HepG2 (cell line): ENCODE data around the gene THAP3. TPM values are rescaled to one million over a fixed set of nuclear protein-coding genes. Genes with fewer than 3 reads are reported as not detected.
A peak's percentile ranks its signal among the peaks of the same experiment; 100 is the strongest.

Experiments used
- HNF4A ChIP-seq: sonication (generic); formaldehyde crosslinking; IDR thresholded peaks from 2 replicates; pipeline ENCODE4 v1.4.0; 2020; ENCODE audit warnings: missing genetic modification reagents
- ISX ChIP-seq: sonication (generic); formaldehyde crosslinking; conservative IDR thresholded peaks from 2 replicates; pipeline ENCODE4 v1.5.0; 2020; ENCODE audit warnings: missing genetic modification reagents
- MTA3 ChIP-seq: sonication (generic); formaldehyde crosslinking; IDR thresholded peaks from 2 replicates; pipeline ENCODE4 v1.4.0; 2020; ENCODE audit warnings: missing genetic modification reagents
- NPAS2 ChIP-seq: sonication (generic); formaldehyde crosslinking; IDR thresholded peaks from 2 replicates; pipeline ENCODE4 v1.8.0; 2022; ENCODE audit warnings: mild to moderate bottlenecking, missing genetic modification reagents, borderline replicate concordance
- NRL ChIP-seq: sonication (generic); formaldehyde crosslinking; IDR thresholded peaks from 2 replicates; pipeline ENCODE4 v1.5.0; 2020; ENCODE audit warnings: missing genetic modification reagents, mild to moderate bottlenecking, moderate library complexity, borderline replicate concordance
- PAX8 ChIP-seq: sonication (generic); formaldehyde crosslinking; IDR thresholded peaks from 2 replicates; pipeline ENCODE4 v1.8.0; 2022; ENCODE audit warnings: mild to moderate bottlenecking, missing genetic modification reagents, borderline replicate concordance
- RBAK ChIP-seq: sonication (generic); formaldehyde crosslinking; IDR thresholded peaks from 2 replicates; pipeline ENCODE4 v1.5.1; 2020; ENCODE audit warnings: mild to moderate bottlenecking, missing genetic modification reagents
- SETDB1 ChIP-seq: sonication (generic); formaldehyde crosslinking; IDR thresholded peaks from 2 replicates; pipeline ENCODE4 v1.5.1; 2020; ENCODE audit warnings: missing genetic modification reagents, mild to moderate bottlenecking, borderline replicate concordance
- SP1 ChIP-seq, 2 experiments: fragments of 450-650 bp in 1 of 2; sonication (generic) in 1 of 2; formaldehyde crosslinking in 1 of 2; IDR thresholded peaks; 2 replicates each; pipeline versions ENCODE4 v1.4.0 to v1.6.1; 2016 to 2020; ENCODE audit warnings: missing genetic modification reagents in 1 of 2
- ZFX ChIP-seq: sonication (generic); formaldehyde crosslinking; IDR thresholded peaks from 2 replicates; pipeline ENCODE4 v1.4.0; 2020; ENCODE audit warnings: mild to moderate bottlenecking, low read depth, missing genetic modification reagents, moderate library complexity
- ZMYM2 ChIP-seq: sonication (generic); formaldehyde crosslinking; IDR thresholded peaks from 2 replicates; pipeline ENCODE4 v1.8.0; 2022; ENCODE audit warnings: mild to moderate bottlenecking, missing genetic modification reagents
- ZNF530 ChIP-seq: sonication (generic); formaldehyde crosslinking; IDR thresholded peaks from 2 replicates; pipeline ENCODE4 v1.5.0; 2020; ENCODE audit warnings: low read depth, mild to moderate bottlenecking, missing genetic modification reagents
- ZNF7 ChIP-seq: IDR thresholded peaks from 2 replicates; pipeline ENCODE4 v1.6.1; 2016; ENCODE audit warnings: missing biosample characterization, missing genetic modification reagents
- ZNF746 ChIP-seq: sonication (generic); formaldehyde crosslinking; IDR thresholded peaks from 2 replicates; pipeline ENCODE4 v1.8.0; 2022; ENCODE audit warnings: mild to moderate bottlenecking, missing genetic modification reagents
- polyA plus RNA-seq, 8 experiments: library from polyadenylated mRNA; depleted of rRNA in 3 of 8; stranded (reverse) in 7 of 8; unstranded in 1 of 8; fragments of >200 nt; fragmentation: Illumina TruSeq in 4 of 8; extraction: Trizol in 4 of 8; gene quantifications; 2 replicates each; pipeline versions ENCODE4 v1.2.1 to v1.2.3, GENCODE V29; 2011 to 2016; ENCODE audit warnings: low read depth in 4 of 8, missing spikeins in 1 of 8, mixed read lengths in 1 of 8; ENCODE audit not compliant: insufficient read depth in 1 of 8
- total RNA-seq, 5 experiments: library from RNA; depleted of rRNA; stranded (reverse); fragments of >200 nt; fragmentation: Illumina TruSeq; extraction: Trizol; gene quantifications; 2 replicates each; pipeline ENCODE4 v1.2.3, GENCODE V29; 2016; ENCODE audit warnings: low read depth in 1 of 5
- TF ChIP-seq, protein P1 (sequence below): sonication (generic); formaldehyde crosslinking; IDR thresholded peaks from 2 replicates; pipeline ENCODE4 v1.4.0; 2020; ENCODE audit warnings: mild to moderate bottlenecking, low read depth, missing genetic modification reagents
- TF ChIP-seq, protein P2 (sequence below): sonication (generic); formaldehyde crosslinking; conservative IDR thresholded peaks from 2 replicates; pipeline ENCODE4 v1.4.0; 2020; ENCODE audit warnings: missing genetic modification reagents
- TF ChIP-seq, protein P3 (sequence below): sonication (generic); formaldehyde crosslinking; IDR thresholded peaks from 2 replicates; pipeline ENCODE4 v1.4.0; 2020; ENCODE audit warnings: missing genetic modification reagents
- TF ChIP-seq, protein P4 (sequence below): sonication (generic); formaldehyde crosslinking; IDR thresholded peaks from 2 replicates; pipeline ENCODE4 v1.4.0; 2020; ENCODE audit warnings: missing genetic modification reagents
- TF ChIP-seq, protein P5 (sequence below): sonication (generic); formaldehyde crosslinking; IDR thresholded peaks from 2 replicates; pipeline ENCODE4 v1.4.0; 2020; ENCODE audit warnings: missing genetic modification reagents, borderline replicate concordance

THAP3 gene
- total and polyA plus RNA-seq, 2 of the 13 experiments (the other 11 are each of a cell fraction or from before 2014, with no cell fraction given) = 10.3 to 14.9 TPM

DNA sequence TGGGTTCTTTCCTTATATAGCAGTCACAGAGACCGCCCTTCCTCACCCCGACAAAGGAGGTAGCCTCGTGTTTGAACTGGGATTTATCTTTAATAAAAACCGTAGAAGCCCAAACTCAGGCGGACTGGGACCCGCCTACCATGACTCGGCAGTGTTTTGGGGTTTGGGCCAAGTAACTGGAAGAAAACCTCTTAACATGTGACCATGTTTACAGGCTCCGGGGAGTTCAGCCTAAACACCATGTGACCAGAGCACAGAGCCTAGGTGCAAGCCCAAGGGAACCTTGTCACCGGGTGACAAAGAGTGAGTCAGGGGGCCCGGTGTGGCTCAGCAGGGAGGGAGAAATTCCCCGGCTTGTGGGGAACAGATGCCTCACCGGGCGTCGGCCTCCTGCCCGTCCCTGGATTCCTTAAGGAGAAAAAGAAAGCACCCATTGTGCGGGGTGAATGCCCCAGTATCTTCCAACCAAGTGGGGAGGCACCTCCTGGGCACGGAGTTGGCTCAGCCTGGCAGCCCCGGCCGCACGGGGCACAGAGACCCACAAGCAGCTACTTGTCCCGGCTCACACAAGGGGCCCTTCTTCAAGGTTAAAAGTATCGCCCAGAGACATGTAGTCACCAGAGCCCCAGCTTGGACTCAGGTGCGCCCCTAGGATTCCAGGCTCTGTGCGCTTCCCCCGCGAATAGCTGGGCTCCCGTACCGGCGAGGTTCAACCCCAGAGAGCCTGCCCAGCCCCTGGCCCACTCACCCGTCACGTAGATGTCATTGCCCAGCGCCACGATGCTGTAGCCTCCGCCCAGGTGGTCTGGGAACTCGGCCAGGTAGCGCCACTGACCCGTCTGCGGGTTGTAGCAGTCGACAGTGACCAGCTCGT is 23.4 kb upstream of the THAP3 start (continued):
- TF ChIP-seq ZNF7 (CRISPR knock-in tag) (no peak), HNF4A (CRISPR knock-in tag) (no peak), ZNF530 (CRISPR knock-in tag) (no peak), ISX (CRISPR knock-in tag) (no peak), MTA3 (CRISPR knock-in tag) (no peak), ZFX (no peak), PAX8 (CRISPR knock-in tag) (no peak), SP1 (IDR thresholded peaks at IDR 0.05) (no peak), SP1 (CRISPR knock-in tag; IDR thresholded peaks at IDR 0.05) (no peak), ZMYM2 (CRISPR knock-in tag) (no peak), NPAS2 (CRISPR knock-in tag) (no peak), ZNF746 (CRISPR knock-in tag) (no peak), SETDB1 (no peak), RBAK (CRISPR knock-in tag) (no peak), NRL (CRISPR knock-in tag) (no peak)
- TF ChIP-seq, protein P1, sequence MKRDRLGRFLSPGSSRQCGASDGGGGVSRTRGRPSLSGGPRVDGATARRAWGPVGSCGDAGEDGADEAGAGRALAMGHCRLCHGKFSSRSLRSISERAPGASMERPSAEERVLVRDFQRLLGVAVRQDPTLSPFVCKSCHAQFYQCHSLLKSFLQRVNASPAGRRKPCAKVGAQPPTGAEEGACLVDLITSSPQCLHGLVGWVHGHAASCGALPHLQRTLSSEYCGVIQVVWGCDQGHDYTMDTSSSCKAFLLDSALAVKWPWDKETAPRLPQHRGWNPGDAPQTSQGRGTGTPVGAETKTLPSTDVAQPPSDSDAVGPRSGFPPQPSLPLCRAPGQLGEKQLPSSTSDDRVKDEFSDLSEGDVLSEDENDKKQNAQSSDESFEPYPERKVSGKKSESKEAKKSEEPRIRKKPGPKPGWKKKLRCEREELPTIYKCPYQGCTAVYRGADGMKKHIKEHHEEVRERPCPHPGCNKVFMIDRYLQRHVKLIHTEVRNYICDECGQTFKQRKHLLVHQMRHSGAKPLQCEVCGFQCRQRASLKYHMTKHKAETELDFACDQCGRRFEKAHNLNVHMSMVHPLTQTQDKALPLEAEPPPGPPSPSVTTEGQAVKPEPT (CRISPR knock-in tag) = peak; percentile 20; the same call in 1 of the 2 replicates
- TF ChIP-seq, protein P2, sequence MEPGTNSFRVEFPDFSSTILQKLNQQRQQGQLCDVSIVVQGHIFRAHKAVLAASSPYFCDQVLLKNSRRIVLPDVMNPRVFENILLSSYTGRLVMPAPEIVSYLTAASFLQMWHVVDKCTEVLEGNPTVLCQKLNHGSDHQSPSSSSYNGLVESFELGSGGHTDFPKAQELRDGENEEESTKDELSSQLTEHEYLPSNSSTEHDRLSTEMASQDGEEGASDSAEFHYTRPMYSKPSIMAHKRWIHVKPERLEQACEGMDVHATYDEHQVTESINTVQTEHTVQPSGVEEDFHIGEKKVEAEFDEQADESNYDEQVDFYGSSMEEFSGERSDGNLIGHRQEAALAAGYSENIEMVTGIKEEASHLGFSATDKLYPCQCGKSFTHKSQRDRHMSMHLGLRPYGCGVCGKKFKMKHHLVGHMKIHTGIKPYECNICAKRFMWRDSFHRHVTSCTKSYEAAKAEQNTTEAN (CRISPR knock-in tag) = no peak
- TF ChIP-seq, protein P3, sequence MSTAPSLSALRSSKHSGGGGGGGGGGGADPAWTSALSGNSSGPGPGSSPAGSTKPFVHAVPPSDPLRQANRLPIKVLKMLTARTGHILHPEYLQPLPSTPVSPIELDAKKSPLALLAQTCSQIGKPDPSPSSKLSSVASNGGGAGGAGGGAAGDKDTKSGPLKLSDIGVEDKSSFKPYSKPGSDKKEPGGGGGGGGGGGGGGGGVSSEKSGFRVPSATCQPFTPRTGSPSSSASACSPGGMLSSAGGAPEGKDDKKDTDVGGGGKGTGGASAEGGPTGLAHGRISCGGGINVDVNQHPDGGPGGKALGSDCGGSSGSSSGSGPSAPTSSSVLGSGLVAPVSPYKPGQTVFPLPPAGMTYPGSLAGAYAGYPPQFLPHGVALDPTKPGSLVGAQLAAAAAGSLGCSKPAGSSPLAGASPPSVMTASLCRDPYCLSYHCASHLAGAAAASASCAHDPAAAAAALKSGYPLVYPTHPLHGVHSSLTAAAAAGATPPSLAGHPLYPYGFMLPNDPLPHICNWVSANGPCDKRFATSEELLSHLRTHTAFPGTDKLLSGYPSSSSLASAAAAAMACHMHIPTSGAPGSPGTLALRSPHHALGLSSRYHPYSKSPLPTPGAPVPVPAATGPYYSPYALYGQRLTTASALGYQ (CRISPR knock-in tag) = no peak
- TF ChIP-seq, protein P4, sequence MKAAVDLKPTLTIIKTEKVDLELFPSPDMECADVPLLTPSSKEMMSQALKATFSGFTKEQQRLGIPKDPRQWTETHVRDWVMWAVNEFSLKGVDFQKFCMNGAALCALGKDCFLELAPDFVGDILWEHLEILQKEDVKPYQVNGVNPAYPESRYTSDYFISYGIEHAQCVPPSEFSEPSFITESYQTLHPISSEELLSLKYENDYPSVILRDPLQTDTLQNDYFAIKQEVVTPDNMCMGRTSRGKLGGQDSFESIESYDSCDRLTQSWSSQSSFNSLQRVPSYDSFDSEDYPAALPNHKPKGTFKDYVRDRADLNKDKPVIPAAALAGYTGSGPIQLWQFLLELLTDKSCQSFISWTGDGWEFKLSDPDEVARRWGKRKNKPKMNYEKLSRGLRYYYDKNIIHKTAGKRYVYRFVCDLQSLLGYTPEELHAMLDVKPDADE = no peak
- TF ChIP-seq, protein P5, sequence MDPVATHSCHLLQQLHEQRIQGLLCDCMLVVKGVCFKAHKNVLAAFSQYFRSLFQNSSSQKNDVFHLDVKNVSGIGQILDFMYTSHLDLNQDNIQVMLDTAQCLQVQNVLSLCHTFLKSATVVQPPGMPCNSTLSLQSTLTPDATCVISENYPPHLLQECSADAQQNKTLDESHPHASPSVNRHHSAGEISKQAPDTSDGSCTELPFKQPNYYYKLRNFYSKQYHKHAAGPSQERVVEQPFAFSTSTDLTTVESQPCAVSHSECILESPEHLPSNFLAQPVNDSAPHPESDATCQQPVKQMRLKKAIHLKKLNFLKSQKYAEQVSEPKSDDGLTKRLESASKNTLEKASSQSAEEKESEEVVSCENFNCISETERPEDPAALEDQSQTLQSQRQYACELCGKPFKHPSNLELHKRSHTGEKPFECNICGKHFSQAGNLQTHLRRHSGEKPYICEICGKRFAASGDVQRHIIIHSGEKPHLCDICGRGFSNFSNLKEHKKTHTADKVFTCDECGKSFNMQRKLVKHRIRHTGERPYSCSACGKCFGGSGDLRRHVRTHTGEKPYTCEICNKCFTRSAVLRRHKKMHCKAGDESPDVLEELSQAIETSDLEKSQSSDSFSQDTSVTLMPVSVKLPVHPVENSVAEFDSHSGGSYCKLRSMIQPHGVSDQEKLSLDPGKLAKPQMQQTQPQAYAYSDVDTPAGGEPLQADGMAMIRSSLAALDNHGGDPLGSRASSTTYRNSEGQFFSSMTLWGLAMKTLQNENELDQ (CRISPR knock-in tag) = no peak
